Measurements from ENCODE around the gene CXorf65. TPM values are rescaled to one million over a fixed set of nuclear protein-coding genes. Genes with fewer than 3 reads are reported as not detected.

CXorf65 gene
- polyA plus RNA-seq, 4 donors: not detected

DNA sequence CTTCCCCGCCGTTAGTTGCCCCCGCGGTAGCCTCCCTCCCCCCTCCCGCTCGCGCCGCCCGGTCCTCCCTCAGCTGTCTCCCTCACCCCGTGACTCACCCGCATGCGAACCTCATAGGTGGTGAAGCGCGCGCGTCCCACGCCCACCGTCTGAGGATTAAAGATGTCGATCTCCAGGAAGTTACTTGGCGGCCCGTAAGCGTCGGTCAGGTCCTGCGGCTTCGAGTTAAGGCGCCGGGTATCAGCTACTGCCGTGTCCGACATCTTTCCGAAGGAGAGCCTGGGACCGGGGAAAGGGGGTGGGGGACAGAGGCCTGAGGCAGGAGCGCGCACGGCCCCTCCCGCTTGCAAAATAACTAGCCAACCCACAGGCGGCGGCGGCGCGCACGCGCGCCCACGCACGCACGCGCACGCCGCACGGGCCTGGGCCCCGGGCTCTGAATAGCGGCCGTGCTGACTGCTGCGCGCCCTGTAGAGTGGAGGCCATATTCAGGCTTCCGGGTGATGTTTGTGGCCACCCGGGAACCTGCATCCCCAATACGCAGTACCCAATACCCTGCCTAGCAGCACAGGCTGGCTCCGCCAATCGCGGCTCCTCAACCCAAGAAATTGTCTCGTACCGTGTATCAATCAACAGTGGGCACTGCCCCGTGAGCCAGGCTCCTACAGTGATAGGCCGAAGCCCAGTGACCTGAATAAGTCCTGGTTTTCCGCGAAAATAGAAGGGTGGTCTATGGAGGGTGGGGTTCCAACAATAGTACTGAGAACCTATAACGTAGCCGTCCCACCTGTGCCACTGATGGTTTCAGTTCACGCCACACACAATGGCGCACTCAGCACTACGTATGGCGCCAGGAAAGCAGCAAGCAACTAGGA is 38.3 kb downstream of the CXorf65 start, which contains the start of gene SNX12:
TSS of gene SNX12 (minus strand) at position 291 of the 875 bp plus-strand sequence. CDS start at position 263, 28 bp downstream.
- peak; percentile 67 to 84 (median 77) for DNase-seq (ENCODE audit: low read depth in 4 of 4, low spot score in 3 of 4)

DNA sequence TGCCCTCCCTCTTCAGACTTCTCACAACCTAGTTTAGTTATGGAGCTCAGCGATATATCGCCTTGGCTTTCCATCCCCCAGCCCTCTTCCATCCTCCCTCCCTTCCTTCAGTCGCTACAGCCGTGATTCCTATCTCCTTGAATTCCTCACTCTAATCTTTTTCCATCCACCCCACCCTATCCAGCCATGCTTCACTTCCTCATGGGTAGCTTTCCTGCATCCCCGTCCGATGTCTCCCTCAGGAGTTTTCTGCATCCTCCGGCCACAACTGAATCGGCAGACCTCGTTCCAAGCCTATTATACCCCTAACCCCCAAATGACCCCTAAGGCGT is 38.9 kb downstream of the CXorf65 start:
- DNase-seq (ENCODE audit: low read depth in 4 of 4, low spot score in 3 of 4): peak in 1 of 4 donors; percentile 15

DNA sequence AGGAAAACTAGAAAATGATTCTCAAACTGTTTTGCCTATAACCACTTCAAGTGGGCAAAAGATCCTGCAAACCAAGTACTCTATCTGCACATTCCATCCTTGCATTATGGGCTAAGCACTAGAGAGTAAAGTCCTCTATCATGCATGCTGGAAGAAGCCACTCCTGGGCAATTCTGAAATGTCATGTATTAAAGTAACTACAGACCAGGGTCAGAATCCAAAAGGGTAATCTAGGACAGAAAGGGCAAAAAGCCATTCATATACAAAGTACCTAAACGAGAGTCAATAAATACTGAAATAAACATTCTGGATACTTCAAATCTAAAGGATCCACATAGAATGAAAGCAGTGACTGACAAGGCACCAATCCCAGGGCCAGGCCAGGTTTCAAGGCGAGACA is 39.5 kb downstream of the CXorf65 start:
- DNase-seq (ENCODE audit: low read depth in 4 of 4, low spot score in 3 of 4): no peak

DNA sequence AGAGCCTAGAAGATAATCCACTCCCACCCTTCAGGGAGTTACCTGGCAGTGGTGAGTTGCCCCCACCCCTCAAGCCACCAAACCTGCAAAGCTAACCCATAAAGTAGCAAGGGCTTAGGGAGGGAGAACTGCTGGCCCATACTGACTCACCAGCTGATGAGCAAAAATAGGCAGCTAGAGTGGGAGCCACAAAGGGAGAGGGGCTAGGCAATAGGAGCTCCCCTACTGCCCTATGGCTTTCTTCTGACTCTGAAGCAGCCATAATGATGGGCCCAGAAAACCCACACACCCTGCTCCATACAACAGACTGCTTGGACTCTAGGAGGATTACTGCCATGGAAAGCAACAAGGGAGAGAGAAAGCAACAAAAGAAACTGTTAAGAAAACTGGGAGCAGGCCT is 46.4 kb downstream of the CXorf65 start:
- no peak for DNase-seq (ENCODE audit: low read depth in 4 of 4, low spot score in 3 of 4)

DNA sequence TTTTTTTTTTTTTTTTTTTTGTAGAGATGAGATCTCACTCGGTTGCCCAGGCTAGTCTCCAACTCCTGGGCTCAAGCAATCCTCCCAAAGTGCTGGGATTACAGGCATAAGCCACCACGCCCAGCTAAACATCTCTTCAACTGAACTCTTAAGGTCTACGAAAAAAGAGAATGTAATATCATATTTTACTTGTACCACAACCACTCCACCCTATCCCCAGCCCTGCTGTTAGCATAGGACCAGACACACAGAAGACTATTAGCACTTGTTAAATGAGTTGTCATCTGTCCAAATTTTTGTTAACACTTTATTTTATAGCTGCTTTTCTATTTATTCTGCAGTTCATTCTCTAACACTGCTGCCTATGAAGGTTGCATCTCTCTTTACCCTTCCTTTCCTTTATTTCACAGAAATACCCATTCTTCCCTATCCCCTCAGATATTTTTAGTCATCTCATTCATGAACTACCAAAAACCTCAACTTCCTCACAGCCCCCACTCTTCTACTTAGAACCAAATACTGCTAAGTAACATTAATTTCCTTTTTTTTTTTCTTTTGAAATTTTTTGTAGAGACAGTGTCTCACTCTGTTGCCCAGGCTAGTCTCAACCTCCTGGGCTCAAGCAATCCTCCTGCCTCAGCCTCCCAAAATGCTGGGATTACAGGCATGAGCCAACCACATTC is 48.6 kb downstream of the CXorf65 start:
- DNase-seq (ENCODE audit: low read depth in 4 of 4, low spot score in 3 of 4): no peak

DNA sequence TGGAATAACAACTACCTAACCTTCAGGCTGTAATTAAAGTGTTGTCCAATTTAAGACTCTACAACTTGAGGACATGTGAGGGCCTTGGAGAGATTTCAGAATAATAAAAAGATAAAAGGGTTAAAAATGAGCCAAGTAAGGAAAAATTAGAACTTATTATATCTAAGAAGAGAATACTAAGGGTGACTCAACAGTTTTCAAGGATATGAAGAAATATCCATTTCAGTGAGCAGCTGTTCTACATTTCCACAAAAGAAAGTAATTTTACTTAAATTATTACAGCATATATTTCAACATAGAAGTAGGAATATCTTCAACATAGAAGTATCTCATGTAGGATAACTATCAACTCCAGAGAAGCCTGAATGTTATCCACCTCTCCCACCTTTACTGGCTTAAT is 49.7 kb downstream of the CXorf65 start:
- DNase-seq (ENCODE audit: low read depth in 4 of 4, low spot score in 3 of 4): no peak

Other genes with a start within 250 kb of the CXorf65 start
- under 1 TPM in 3 of 4 donors, not detected in 1; 0.05 to 0.10 (median 0.08) TPM for gene TEX11, start 198.0 kb downstream of the CXorf65 start, polyA plus RNA-seq (ENCODE audit: insufficient read length in 4 of 4)
- 1 to 10 TPM; 2.4 to 2.7 (median 2.5) TPM for gene SLC7A3, start 175.6 kb downstream of the CXorf65 start, polyA plus RNA-seq (ENCODE audit: insufficient read length in 4 of 4)
- 10 to 100 TPM; 53.1 to 57.3 (median 55.1) TPM for gene SNX12, start 38.4 kb downstream of the CXorf65 start, polyA plus RNA-seq (ENCODE audit: insufficient read length in 4 of 4)
- gene FOXO4, start 10.9 kb downstream of the CXorf65 start, polyA plus RNA-seq (ENCODE audit: insufficient read length in 4 of 4): 10 to 100 TPM; 23.8 to 29.3 (median 27.8) TPM
- gene IL2RG, start 4.8 kb upstream of the CXorf65 start, polyA plus RNA-seq (ENCODE audit: insufficient read length in 4 of 4): 1 to 10 TPM in 3 of 4 donors, under 1 TPM in 1; 0.93 to 2.3 (median 1.2) TPM
- 10 to 100 TPM; 39.7 to 47.4 (median 41.4) TPM for gene MED12, start 11.9 kb upstream of the CXorf65 start, polyA plus RNA-seq (ENCODE audit: insufficient read length in 4 of 4)
- 1 to 10 TPM; 4.3 to 6.3 (median 4.9) TPM for gene NLGN3, start 38.1 kb upstream of the CXorf65 start, polyA plus RNA-seq (ENCODE audit: insufficient read length in 4 of 4)
- gene GJB1, start 116.5 kb upstream of the CXorf65 start, polyA plus RNA-seq (ENCODE audit: insufficient read length in 4 of 4): 10 to 100 TPM; 42.1 to 55.6 (median 45.5) TPM
- gene ZMYM3, start 147.4 kb upstream of the CXorf65 start, polyA plus RNA-seq (ENCODE audit: insufficient read length in 4 of 4): 10 to 100 TPM; 57.7 to 65.6 (median 59.7) TPM
- 100 to 1,000 TPM; 557 to 597 (median 565) TPM for gene NONO, start 176.9 kb upstream of the CXorf65 start, polyA plus RNA-seq (ENCODE audit: insufficient read length in 4 of 4)
- gene ITGB1BP2, start 195.0 kb upstream of the CXorf65 start, polyA plus RNA-seq (ENCODE audit: insufficient read length in 4 of 4): 1 to 10 TPM; 1.2 to 1.5 (median 1.3) TPM

Measured in right renal pelvis (tissue), 4 donors.